Left renal pelvis (tissue), 4 donors: Measurements from ENCODE around the gene ADK. TPM values are rescaled to one million over a fixed set of nuclear protein-coding genes. Genes with fewer than 3 reads are reported as not detected.
"Not testable (repeated sequence)": the region's sequence is repeated elsewhere in the genome, so short reads cannot be mapped to it uniquely, and the experiment has no call there.

Experiments
- DNase-seq, 4 donors: peaks; one replicate each; pipeline ENCODE4 v3.0.0-alpha.2; 2013; ENCODE audit warnings: low read depth in 4 of 4, low spot score in 3 of 4
- polyA plus RNA-seq, 4 donors: library from polyadenylated mRNA; unstranded; fragments of 120-200 nt; gene quantifications; one replicate each; pipeline ENCODE4 v1.2.1, GENCODE V29; 2013; ENCODE audit not compliant: insufficient read length in 4 of 4

The ADK gene
- polyA plus RNA-seq, 4 donors, result 21.9 to 38.2 (median 30.0) TPM

DNA sequence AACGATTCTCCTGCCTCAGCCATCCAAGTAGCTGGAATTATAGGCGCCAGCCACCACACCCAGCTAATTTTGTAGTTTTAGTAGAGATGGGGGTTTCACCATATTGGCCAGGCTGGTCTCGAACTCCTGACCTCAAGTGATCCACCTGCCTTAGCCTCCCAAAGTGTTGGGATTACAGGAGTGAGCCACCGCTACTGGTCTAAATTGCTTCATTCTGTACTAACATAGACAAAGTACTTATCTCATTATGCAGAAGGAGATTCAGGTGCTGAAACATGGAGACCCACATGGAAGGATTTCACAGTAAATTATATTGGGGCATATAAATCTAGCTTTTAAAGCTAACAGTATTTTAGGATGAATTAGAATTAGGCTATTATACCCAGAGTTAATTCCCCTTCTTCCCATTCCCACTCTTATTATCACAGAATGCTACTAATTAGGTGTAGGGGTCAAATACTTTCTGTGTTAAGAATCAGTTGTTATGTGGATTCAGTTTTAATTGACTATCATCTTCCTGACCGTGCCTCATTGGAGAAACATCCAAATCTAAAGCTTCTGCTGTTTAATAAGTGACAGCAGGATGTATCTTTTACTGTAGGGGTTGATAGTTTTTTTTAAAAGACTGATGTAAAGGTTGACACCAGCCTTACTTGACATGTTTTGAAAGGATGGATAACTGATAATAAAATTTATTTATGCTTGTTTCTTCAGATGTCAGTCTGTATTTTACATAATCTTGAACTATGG lies 27.2 kb downstream of the ADK start:
- no peak for DNase-seq

GRCh38 chr10:74179111-74179710 lies 28.2 kb downstream of the ADK start:
- DNase-seq, result no peak

GRCh38 chr10:74186678-74187077 lies 35.7 kb downstream of the ADK start:
- no peak for DNase-seq

- no peak for DNase-seq
These were observed 36.2 kb downstream of the ADK start for GRCh38 chr10:74187237-74187636.

- DNase-seq, result not testable (repeated sequence)
These were observed 37.6 kb downstream of the ADK start for GRCh38 chr10:74188617-74189016.

DNA sequence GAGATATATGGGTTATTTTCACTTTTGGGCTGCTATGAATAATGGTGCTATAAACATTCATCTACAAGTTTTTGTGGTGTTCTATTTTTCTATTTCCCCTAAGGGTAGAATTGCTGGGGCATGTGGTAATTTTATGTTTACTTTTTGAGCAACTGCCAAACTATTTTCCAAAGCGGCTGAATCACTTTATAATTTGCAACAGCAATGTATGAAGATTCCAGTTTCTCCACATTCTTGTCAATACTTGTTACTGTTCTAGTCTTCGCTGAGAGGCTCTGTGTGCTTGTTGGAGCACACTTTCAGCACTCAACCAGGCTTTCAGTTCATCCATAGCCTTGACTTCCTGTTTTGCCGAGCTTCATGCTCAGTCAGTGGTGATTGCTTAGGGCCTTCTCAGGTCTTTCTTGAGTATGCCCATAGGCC lies 39.0 kb downstream of the ADK start:
- DNase-seq, result no peak

DNA sequence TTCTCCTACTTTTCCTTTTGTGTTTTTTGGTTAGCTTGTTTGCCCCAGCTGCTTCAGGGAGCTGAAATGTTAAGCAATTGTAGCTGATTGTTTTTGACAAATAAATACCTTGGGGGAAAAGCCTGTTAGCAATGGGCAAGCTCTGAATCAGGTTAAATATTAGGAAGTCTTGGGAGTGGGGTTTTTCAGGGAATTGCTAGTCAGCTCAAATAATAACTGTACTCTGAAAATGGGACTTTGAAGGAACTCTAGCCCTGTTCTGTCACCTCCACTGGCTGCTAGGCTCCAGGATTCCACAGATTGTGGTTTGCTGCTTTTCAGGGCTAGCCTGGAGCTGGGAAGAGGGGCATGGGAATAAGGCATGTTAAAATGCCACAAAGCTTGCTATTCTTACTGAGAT lies 39.5 kb downstream of the ADK start:
- DNase-seq, result no peak

DNA sequence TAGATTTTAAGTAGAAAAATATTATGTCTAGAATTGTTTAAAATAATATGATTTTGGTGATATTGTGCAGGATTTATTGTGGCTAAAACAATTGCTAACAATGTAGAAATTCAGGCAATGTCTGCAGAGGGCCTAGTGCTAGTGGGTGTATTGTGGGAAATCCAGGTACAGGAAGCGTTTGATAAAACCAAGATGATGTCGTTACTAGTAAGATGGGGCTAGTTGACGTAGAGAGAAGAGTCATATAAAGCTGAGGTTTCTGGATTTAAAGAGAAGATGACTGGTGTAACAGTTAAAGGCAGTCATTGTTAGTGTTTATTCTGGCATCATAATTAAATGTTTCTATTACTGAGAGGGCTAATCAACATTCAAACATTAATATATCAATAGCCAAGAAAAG lies 43.5 kb downstream of the ADK start:
- DNase-seq, result no peak

- DNase-seq, result no peak
These were observed 44.0 kb downstream of the ADK start for GRCh38 chr10:74194999-74195398.

GRCh38 chr10:74199315-74199714 lies 48.3 kb downstream of the ADK start:
- DNase-seq, result no peak

DNA sequence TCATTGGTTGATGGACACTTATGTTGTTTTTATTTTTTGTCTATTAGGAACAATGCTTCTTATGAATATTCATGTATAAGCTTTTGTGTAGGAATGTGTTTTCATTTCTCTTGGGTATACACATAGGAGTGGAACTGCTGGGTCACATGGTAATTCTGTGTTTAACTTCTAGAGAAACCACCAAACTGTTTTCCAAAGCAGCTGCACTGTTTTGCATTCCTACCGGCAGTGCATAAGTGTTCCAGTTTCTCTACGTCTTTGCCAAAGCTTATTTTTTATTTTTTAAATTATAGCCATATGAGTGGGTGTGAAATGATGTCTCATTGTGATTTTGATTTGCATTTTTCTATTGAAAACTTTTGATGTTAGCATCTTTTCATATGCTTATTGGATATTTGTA lies 51.3 kb downstream of the ADK start:
- no peak for DNase-seq

DNA sequence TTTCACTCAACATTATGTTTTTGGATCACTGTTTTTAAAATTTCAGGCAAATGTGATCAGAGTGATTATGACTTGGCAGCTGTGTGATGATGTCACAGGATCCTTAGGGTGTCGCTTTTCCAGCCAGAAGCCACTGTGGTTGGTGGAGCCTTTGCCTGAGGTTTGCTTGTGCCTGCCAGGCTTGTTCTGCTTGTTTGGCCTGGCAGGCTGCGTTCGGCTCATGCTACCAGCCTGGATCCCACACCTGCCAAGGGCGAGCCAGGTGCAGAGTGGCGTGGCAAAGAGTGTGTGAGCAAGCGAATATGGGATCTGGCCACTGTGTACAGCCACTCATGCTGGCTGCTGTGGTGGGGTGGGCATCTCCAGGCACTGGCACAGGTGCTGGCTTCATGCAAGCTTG lies 55.7 kb downstream of the ADK start:
- no peak for DNase-seq

DNA sequence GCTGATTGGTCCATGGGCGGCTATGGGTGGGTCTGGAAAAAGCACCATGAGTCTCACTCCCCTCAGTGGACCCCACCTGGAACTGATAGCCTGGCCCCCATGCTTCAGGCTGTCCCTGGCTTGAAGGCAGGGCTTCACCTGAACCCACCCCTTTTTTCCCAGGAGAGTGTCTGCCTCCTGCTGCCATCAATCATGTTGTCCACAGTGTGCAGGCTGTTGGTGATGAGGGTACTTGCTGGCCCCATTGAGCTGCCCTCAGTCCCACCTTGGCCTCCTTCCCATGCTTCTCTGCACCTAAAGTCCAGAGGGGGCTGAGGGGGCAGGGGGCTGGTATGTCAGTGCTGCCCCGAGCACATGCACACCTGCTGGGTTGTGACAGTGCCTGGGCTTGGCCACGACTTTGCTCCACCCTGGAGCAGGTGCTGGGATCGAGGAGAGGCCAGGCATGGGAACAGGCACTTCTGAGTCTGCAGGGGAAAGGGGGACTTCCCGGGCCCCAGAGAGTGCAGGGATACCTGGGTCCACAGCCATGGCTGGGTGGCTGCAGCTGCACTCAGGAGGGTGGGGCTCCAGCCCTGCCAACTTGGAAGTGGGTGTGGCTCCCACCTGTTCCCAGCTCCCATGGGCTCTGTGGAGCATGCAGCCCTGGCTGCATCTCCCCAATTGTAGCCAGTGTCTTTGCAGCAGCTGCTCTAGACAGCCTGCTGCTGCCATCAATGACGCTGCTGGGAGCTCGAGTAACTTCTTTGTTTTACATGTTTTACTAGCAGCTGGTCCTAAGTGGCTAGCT lies 56.9 kb downstream of the ADK start:
- no peak for DNase-seq

DNA sequence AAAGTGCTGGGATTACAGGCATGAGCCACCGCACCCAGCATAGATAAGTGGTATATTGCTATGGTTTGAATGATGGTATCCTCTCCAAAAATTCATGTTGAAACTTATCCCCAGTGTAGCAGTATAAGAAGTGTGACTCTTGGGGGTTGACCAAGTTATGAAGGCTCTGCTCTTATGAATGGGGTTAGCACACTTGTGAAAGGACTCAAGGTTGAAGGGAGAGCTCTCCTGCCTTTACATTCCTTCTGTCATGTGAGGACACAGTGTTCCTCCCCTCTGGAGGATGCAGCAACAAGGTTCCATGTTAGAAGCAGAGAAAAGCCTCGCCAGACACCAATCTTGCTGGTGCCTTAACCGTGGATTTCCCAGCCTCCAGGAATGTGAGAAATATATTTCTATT lies 58.0 kb downstream of the ADK start:
- DNase-seq, result no peak

- DNase-seq, result no peak
These were observed 62.0 kb downstream of the ADK start for GRCh38 chr10:74213019-74213418.

- no peak for DNase-seq
These were observed 62.6 kb downstream of the ADK start for GRCh38 chr10:74213571-74214162.

DNA sequence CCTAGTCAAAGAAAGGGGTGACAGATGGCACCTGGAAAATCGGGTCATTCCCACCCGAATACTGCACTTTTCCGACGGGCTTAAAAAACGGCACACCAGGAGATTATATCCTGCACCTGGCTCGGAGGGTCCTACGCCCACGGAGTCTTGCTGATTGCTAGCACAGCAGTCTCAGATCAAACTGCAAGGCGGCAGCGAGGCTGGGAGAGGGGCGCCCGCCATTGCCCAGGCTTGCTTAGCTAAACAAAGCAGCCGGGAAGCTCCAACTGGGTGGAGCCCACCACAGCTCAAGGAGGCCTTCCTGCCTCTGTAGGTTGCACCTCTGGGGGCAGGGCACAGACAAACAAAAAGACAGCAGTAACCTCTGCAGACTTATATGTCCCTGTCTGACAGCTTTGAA lies 66.1 kb downstream of the ADK start:
- not testable (repeated sequence) for DNase-seq

- not testable (repeated sequence) for DNase-seq
These were observed 71.4 kb downstream of the ADK start for GRCh38 chr10:74222467-74222866.

DNA sequence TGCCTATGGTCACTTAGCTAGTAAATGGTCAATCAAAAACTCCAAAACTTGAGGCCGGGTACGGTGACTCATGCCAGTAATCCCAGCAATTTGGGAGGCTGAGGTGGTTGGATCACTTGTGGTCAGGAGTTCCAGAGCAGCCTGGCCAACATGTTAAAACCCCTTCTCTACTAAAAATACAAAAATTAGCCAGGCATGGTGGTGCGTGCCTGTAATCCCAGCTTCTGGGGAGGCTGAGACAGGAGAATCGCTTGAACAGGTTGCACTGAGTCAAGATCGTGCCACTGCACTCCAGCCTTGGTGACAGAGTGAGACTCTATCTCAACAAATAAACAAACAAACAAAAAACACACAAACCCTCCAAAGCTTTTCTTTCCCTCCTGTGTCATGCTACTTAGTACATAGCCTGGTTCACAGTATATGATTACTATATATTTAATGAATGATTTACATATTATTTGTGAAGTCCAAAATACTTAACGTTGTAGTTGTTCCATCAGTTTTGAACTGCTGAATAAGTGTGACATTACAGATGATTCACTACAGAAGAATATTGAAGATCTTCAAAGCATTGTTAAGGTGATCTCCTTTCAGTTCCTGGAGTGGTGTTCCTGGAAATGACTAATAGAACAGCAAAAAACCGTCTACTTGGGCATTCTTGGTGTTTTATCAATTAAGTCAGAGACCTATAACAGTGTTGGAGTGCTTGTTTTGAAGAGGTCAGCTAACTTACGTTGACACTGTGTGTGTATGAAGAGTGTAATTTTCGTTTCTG lies 72.9 kb downstream of the ADK start:
- DNase-seq, result no peak

DNA sequence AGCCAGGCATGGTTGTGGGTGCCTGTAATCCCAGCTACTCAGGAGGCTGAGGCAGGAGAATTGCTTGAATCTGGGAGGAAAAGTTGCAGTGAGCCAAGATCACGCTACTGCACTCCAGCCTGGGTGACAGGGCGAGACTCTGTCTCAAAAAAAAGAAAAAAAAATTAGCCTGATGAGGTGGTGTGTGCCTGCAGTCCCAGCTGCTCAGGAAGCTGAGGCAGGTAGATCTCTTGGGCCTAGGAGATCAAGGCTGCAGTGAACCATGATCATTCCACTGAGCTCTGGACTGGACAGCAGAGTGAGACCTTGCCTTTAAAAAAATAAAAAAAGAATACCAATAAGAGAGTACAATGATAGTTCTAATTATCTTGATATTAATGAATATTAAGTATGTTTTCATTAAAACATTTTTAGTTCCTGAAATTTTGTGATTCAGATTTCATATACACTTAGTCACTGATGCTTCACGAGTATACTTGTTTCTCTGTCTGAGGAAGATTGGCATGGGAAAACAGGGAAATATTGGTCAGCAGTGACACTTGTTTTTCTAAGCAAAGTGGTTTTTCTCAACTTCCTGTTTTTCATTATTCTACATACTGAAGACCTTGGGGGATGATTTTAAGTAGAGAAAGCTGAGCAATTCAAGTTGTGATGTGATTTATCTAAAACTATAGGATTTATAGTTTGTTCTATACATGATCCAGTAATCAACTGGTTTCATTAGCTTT lies 76.8 kb downstream of the ADK start:
- DNase-seq, result no peak
